D721Med (cell line): ENCODE results near the gene SLC44A1.

Source experiments
- DNase-seq: peaks from one replicate; pipeline ENCODE4 v3.0.0; 2011; ENCODE audit warnings: low spot score; ENCODE audit not compliant: insufficient read length
- FAIRE-seq: peaks from 2 replicates; lab custom pipeline; 2011; peaks lifted over from hg19 to GRCh38; lab: Jason Lieb, UNC
- TF ChIP-seq, protein P1 (sequence below): IDR thresholded peaks from 2 replicates; pipeline ENCODE4 v1.5.1; 2012; ENCODE audit warnings: mild to moderate bottlenecking, control low read depth; ENCODE audit not compliant: insufficient read depth; ENCODE audit errors: missing control alignments

SLC44A1 gene

DNA sequence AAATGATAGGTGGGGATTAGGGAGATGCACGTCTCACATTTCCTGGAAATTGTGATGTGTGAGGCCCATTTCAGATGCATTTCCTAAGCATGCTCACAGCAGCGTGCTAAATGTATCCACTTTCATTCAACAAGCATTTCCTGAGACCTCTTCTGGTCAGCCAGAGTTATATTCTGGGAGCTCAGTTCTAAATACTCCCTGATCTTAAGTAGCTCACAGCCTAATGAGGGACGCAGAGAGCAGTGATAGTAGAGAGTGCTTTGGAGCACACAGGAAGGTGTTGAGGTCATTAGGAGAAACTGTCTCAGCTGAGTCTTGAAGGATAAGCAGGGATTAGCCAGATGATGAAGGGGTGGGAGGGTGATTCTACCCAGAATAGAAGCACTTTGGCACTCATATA is 157.2 kb downstream of the SLC44A1 start:
- peak; percentile 98 for FAIRE-seq
- TF ChIP-seq, protein P1, sequence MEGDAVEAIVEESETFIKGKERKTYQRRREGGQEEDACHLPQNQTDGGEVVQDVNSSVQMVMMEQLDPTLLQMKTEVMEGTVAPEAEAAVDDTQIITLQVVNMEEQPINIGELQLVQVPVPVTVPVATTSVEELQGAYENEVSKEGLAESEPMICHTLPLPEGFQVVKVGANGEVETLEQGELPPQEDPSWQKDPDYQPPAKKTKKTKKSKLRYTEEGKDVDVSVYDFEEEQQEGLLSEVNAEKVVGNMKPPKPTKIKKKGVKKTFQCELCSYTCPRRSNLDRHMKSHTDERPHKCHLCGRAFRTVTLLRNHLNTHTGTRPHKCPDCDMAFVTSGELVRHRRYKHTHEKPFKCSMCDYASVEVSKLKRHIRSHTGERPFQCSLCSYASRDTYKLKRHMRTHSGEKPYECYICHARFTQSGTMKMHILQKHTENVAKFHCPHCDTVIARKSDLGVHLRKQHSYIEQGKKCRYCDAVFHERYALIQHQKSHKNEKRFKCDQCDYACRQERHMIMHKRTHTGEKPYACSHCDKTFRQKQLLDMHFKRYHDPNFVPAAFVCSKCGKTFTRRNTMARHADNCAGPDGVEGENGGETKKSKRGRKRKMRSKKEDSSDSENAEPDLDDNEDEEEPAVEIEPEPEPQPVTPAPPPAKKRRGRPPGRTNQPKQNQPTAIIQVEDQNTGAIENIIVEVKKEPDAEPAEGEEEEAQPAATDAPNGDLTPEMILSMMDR, result peak; percentile 39
- peak; percentile 43 for DNase-seq

DNA sequence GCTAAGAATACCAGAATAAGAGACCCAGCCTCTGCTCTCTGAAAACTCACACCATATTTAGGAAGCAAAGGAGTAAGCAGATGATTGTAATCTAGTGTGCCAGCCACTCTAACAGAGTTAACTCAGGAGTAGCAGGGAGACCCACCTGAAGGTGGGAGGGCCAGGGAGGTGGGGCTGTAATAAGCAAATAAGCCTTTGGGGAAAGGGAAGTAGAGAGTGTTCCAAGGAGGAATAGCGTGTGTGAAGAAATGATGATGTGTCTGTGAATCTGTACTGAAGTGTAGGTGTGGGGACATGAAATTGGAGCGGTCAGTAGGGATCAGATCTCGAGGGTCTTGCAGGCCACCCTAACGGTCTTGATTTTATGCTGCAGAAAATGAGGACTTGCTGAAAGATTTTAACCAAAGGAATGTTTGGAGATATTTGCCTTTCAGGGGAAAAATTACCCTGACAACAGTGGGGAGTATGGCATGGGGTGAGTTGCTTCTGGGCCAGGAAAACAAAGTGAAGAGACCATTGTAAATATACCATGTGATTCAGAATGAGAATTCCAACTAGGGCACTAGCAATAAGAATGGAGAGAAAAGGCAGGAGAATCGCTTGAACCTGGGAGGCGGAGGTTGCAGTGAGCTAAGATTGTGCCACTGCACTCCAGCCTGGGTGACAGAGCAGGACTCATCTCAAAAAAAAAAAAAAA is 159.2 kb downstream of the SLC44A1 start:
- TF ChIP-seq, protein P1, result no peak
- FAIRE-seq, result no peak
- no peak for DNase-seq

DNA sequence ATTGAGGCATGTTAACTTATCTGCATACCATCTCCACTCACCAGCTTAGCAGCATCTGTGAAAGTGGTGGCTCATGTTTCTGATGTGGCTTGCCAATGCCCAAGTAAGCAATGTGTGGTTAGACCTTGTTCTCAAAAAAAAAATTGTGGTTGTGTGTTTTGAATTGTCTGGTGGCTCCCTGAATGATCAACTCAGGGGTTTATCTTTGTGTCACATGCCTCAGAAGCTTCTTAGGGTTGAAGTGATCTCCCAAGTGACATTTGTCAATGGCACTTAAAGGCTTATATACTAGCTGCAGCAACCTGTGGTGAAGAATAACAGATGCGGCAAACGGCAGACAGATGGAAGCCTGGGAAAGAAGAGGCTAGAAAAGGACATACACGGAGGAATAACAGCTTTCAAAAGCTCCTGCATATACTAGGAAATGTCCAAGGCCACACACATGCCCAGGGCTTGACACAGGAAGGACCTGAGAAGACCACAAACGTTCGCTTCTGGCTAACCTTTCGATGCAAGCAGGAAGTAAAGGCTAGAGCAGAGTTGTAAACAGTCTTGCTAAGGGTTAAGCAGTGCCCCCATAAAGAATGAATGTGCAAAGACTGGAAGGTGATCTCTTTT is 161.2 kb downstream of the SLC44A1 start:
- DNase-seq, result no peak
- peak; percentile 94 for FAIRE-seq
- TF ChIP-seq, protein P1, result no peak

DNA sequence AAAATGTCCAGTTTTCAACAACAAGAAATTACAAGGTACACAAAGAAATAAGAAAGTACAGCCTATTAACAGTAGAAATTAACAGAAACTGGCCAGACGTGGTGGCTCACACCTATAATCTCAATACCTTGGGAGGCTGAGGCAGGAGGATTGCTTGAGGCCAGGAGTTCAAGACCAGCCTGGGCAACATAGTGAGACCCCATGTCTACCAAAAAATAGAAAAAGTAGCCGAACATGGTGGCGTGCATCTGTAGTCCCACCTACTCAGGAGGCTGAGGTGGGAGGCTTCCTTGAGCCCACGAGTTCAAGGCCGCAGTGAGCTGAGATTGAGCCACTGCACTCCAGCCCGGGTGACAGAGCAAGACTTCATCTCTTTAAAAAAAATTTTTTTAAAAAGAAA is 161.9 kb downstream of the SLC44A1 start:
- TF ChIP-seq, protein P1, result no peak
- FAIRE-seq, result no peak
- DNase-seq, result no peak

DNA sequence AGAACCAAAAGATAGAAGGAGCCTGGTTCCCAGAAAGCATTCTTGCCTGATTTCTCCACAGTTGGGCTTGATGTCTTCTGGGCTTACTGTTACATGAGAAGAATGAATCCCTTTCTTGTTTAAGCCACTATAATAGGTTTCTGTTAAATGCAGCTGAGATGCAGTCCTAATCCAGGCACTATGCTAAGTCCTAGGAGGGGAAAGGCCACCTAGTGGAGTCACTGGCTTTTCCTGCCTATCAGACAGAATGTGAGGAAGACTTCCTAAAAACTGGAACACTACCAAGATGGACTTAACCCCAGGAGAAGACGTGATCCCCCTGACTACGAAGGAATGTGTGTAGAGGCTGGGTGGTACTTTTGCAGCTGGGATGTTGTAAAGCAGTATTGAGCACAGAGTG is 169.1 kb downstream of the SLC44A1 start:
- TF ChIP-seq, protein P1, result peak; percentile 51
- DNase-seq, result no peak
- FAIRE-seq, result peak; percentile 82

DNA sequence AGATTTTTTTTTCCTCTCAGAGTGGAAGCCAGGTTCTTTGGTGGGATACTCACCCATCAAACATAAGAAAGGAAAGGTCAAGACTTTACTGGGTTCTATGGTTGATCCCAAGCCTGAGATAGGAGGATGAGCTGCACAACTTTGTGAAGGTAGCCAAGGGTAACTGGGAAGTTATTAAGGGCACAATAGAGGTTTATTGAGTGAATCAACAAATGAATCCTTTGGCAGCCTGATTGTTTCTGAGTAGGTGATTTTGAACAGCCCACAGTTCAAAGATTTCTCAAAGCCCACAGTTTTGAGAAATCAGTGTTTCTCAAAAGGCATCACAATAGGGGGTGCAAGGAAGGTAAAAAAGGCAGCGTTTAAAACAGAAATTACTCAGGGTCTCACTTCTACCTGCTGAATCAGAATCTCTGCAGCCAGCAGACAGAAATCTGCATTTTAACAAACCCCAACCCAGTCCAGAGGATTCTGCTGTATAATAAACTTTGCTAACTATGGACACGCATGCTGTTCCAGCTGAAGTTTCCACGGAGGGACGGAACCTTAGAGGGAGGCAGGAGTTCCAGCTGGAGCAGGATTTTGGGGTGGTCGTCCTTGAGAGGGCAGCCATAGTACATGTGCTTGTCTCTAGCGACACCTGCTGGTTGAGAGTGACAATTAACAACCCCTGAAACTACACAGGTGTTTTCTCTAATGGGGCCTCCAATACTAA is 170.7 kb downstream of the SLC44A1 start:
- TF ChIP-seq, protein P1, result peak; percentile 83
- DNase-seq (no peak), FAIRE-seq (peak; percentile 56)
